DMS114 treated with DMSO at 0.1 percent for 48 hours (cell line): ENCODE data around the gene CARHSP1.
"Not testable (repeated sequence)": the region's sequence is repeated elsewhere in the genome, so short reads cannot be mapped to it uniquely, and the experiment has no call there.

Experiments
- DNase-seq: peaks from one replicate; lab custom pipeline; 2025; ENCODE audit not compliant: unreplicated experiment; lab: John Stamatoyannopoulos, UW

Gene CARHSP1

GRCh38 chr16:8873866-8874195 lies 5.0 kb upstream of the CARHSP1 start:
- not testable (repeated sequence) for DNase-seq

- no peak for DNase-seq
Observed at GRCh38 chr16:8872967-8873865, 4.4 kb upstream of the CARHSP1 start.

- DNase-seq, result no peak
Observed at GRCh38 chr16:8872071-8872470, 3.3 kb upstream of the CARHSP1 start.

- not testable (repeated sequence) for DNase-seq
Observed at GRCh38 chr16:8869988-8870241, 1.1 kb upstream of the CARHSP1 start.

DNA sequence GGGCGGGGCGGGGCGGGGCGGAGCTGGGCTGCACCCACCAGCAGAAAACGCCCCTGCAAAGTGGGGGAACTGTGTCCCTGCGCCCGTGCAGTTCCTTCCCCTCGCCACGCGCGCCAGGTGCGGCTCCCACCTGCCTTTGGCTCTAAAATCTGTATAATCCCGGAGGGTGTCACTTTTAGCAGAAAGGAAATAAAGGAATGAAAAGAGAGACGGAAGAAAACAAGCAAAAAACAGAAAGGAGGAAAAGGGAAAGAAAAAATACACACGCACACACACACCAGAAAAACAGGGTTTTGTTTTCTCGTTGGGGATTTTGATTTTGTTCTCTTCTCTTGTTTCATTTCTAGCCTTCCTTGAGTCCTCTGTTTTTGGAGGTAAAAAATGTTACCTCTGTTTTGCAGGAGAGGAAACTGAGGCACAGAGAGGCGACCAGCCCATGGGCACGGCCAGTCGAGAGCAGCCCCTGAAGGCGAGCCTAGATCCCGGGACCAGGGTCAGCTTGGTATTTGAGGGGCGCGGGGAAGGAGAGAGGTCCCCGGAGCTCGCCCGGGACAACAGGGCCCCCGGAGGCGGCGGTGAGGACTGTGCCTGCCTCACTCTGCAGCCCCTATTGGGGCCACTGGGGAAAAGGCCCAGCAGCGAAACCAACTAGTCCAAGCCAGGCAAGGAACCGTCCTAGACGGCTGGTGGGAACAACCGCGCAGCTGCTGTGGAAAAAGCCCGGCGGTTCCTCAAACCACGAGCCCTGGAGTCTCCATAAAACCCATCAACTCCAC lies 594 bp upstream of the CARHSP1 start:
- no peak for DNase-seq

DNA sequence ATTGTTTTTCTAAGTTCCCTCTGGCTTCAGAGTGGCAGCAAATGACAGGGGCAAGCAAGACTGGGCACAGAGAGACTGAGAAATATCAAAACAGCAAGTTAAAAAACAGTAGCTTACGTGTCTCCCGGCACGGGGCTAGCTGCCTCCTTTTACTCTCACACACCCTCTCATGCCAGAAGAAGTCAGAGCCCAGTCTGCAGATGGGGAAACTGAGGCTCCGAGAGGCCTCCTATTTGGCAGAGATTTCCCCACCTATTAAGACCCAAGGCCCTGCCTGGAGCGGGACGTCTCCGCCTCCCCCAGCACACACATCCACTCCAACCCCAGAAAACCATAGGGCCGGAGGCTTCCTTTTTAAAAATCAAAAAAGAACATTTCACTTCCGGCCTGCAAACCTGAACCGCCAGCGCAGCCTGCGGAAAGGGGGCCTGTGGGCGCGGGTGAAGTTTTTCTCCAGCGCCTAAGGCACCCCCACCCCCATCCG lies 832 bp downstream of the CARHSP1 start:
- DNase-seq, result no peak

- no peak for DNase-seq
Observed at GRCh38 chr16:8867216-8867931, 1.4 kb downstream of the CARHSP1 start.

DNA sequence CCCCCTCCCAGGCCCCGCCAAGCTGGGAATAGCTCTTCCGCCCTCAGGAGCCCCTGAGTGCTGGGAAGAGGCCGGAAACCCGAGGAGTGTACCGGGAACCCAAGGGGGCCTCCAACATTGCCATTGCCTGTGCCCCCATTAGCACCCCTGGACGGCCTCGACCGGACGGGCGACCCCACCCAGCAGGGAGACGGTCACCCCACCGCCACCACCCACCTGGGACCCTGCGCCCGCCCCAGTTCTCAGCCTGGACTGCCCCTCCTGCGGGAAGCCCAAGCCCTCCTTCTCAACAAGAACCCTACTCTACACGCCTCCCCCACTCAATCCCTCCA lies 2.0 kb downstream of the CARHSP1 start:
- DNase-seq, result no peak

- no peak for DNase-seq
Observed at GRCh38 chr16:8866118-8866883, 2.5 kb downstream of the CARHSP1 start.

- no peak for DNase-seq
Observed at GRCh38 chr16:8865145-8865882, 3.5 kb downstream of the CARHSP1 start.

DNA sequence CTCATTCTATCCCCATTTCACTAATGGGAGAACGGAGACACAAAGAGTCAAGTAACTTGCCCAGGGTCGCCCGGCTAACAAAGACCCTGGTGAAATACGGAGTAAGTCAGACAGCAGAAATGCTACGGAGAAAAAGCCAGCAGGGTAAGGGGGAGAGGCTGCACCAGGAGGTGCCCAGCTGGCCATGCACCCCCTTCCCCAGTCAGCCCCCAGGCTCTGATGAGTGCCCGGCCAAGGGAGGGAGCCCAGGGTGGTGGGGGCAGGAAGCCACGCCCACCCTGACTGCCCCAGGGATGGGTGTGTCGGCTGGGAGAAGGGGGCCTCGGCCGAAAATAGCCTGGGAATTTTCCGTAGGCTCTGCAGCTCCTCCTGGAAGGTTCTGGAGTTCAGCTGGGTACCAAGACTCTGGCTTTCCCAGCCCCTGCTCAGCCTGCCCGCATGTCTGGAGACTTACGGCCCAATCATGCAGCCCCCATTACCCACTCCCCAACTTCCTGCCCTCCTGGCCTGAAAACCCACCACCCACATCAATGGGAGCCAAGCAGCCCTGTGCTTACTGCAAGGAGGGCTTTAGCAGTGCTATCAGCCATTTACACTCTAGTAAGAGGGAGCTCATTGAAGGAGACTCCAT lies 4.2 kb downstream of the CARHSP1 start:
- no peak for DNase-seq

DNA sequence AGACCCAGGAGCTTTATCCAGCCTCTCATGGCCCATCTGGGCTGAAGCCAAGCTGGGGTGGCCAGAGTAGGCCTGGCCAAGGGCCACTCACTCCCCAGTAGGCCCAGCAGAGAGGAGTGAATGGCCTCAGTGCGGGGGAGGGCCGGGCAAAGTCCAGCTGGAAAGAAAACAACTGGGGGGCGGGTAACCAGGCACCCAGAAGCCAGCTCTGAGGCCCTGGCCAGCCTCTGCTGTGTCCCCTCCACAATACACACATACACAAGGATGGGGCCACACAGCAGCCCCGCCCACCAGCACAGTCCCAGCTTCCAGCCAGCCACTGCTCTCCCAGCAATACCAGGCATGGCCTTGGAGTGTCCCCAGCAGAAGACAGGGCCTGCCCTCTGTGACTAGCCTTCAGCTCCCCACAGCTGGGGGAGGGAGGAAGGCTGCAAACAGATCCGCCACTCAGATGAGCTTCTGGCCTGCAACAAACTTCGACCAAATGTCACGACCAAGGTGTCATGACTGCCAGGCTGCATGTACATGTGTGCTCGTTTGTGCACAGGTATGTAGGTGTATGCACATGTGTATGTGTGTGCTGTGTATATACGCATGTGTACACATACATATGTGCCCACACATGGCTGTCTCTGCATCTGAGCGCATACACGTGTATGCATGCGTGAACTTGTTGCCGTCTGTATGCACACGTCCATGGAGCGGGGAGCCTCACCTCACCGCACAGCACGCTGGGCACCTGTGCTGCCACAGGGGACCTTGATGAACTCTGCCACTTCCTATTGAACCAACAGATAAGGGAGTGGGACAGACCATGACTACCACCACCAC lies 5.0 kb downstream of the CARHSP1 start:
- no peak for DNase-seq

DNA sequence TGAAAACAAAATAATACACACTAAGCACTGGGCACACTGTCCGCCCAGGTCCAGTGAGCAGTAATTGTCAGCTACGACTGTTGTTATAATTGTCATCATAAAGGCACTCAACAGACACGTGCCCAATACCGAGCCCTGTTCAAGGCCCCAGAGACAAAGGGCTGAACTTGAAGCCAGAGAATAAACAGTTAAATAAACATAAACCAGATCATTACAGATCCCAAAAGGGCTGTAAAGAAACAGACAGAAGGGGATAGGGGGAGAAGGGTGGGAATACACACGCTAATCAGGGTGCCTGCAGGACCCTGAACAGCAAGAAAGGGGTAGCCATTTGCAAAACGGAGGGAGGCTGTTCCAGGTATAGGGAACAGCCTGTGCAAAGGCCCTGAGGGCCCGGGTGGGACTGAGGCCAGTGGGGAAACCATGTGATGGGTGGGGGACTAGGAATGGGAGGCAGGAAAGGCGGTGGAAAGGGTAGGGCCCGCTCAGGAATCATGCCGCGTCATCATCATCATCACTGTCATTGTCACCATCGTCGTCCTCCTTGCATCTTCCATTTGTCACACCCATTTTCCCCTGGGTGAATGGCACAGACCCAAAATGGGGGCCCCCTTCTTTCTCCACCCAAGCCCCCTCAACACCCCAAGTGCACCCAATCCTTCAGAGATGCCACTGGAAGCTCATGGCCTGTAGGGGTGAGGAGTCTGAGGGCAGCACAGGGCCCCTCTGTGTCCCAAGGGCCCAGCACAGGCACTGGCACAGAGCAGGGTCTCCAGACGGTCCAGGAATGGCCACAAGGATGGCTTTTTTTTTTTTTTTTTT lies 6.3 kb downstream of the CARHSP1 start:
- DNase-seq, result no peak

DNA sequence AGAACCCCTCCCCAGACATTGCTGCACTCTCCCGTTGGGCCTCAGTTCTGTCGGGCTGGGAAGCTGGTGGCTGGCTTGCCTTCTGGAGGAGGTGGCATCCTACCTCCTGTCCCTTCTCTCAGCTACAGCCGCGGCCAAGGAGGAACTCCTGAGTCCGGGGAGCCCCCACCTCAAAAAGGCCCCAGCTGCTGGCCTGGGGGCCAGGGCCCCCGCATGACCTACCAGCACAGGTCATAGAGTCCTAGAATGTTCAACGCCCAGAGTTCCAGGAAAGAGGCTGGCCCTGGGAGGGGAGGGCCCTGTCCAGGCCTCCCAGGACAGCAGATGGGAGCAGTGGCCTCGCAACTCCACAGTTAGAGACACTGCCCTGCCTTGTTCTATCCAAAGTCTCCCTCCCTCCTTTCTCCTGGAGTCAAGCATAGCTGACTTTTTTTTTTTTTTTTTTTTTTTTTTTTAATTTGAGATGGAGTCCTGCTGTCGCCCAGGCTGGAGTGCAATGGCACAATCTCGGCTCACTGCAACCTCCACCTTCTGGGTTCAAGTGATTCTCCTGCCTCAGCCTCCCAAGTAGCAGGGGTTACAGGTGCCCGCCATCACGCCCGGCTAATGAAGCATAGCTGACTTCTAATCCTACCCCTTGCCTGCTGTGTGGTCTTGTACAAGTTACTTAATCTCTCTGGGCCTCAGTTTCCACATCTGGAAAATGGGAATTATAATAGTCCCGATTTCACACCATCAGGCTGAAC lies 7.1 kb downstream of the CARHSP1 start:
- DNase-seq, result no peak

GRCh38 chr16:8859913-8860881 lies 8.6 kb downstream of the CARHSP1 start:
- DNase-seq, result no peak
